ENCODE results near the gene BGLAP.

BGLAP gene

DNA sequence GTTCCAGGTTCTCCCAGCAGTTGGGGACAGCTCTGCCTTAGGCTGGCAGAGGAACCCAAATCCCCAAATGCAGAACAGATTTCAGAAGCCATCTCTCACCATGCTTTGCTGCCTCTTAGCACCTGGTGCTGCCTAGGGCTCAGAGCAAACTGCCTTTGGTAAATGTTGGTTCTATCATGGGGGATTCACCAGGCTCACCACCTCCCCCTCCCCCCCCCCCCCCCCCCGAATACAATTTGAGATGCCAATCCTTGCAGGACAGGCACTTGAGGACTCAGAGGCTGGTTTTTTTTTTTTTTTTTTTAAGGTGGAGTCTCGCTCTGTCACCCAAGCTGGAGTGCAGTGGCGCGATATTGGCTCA is 6.3 kb downstream of the BGLAP start:
- H4K20me1 ChIP-seq (ENCODE audit: insufficient read depth, low read length) = no peaks in the 10 kb centered on the region

GRCh38 chr1:156249593-156249992 is 7.6 kb downstream of the BGLAP start:
- Histone ChIP-seq H3K4me2 (ENCODE audit: low read depth, low read length) (no peak overlapping the region), H3K36me3 (replicated peaks; ENCODE audit: insufficient read depth, low read length) (peaks cover 25% of the 10 kb centered on the region), H3F3A (ENCODE audit: insufficient read depth, low read length) (peaks cover 20% of the 10 kb centered on the region), H3K9ac (ENCODE audit: low read length) (no peak overlapping the region), H3K9me2 (replicated peaks; ENCODE audit: insufficient read depth, low read length) (no peaks in the 10 kb centered on the region), H3K27ac (ENCODE audit: low read length) (no peak overlapping the region), H3K9me3 (replicated peaks; ENCODE audit: insufficient read depth, low read length) (no peaks in the 10 kb centered on the region), H3K79me2 (ENCODE audit: low read length) (no peaks in the 10 kb centered on the region), H4K20me1 (ENCODE audit: insufficient read depth, low read length) (no peaks in the 10 kb centered on the region), H3K27me3 (replicated peaks; ENCODE audit: insufficient read depth, low read length) (no peaks in the 10 kb centered on the region), H3K4me3 (ENCODE audit: low read length) (no peak overlapping the region), H2AFZ (ENCODE audit: low read length) (no peak overlapping the region), H3K4me1 (ENCODE audit: low read length) (peaks cover 7% of the 10 kb centered on the region; the same call in 1 of the 2 replicates)
- no peak for TF ChIP-seq EZH2 (optimal IDR thresholded peaks at IDR 0.05; ENCODE audit: low read depth, low read length)
- no peak for TF ChIP-seq CTCF (IDR thresholded peaks at IDR 0.05; ENCODE audit: low read length)
- TF ChIP-seq EZH2phosphoT487 (IDR thresholded peaks at IDR 0.05; ENCODE audit: low read length) = no peak
- DNase-seq = no peak

More for the DNA sequence above, 6.3 kb downstream of the BGLAP start:
- Histone ChIP-seq H3K79me2 (ENCODE audit: low read length) (no peaks in the 10 kb centered on the region), H3K27me3 (replicated peaks; ENCODE audit: insufficient read depth, low read length) (no peaks in the 10 kb centered on the region), H3K4me1 (ENCODE audit: low read length) (peaks cover 7% of the 10 kb centered on the region; the same call in 1 of the 2 replicates), H3K4me2 (ENCODE audit: low read depth, low read length) (no peak overlapping the region), H3K27ac (ENCODE audit: low read length) (no peak overlapping the region), H3K36me3 (replicated peaks; ENCODE audit: insufficient read depth, low read length) (peaks cover 22% of the 10 kb centered on the region), H3K9ac (ENCODE audit: low read length) (no peak overlapping the region), H2AFZ (ENCODE audit: low read length) (no peak overlapping the region), H3K9me3 (replicated peaks; ENCODE audit: insufficient read depth, low read length) (no peaks in the 10 kb centered on the region), H3K9me2 (replicated peaks; ENCODE audit: insufficient read depth, low read length) (no peaks in the 10 kb centered on the region), H3F3A (ENCODE audit: insufficient read depth, low read length) (peaks cover 20% of the 10 kb centered on the region), H3K4me3 (ENCODE audit: low read length) (no peak overlapping the region)
- TF ChIP-seq EZH2 (optimal IDR thresholded peaks at IDR 0.05; ENCODE audit: low read depth, low read length) (no peak), CTCF (IDR thresholded peaks at IDR 0.05; ENCODE audit: low read length) (no peak), EZH2phosphoT487 (IDR thresholded peaks at IDR 0.05; ENCODE audit: low read length) (no peak)
- DNase-seq = no peak

DNA sequence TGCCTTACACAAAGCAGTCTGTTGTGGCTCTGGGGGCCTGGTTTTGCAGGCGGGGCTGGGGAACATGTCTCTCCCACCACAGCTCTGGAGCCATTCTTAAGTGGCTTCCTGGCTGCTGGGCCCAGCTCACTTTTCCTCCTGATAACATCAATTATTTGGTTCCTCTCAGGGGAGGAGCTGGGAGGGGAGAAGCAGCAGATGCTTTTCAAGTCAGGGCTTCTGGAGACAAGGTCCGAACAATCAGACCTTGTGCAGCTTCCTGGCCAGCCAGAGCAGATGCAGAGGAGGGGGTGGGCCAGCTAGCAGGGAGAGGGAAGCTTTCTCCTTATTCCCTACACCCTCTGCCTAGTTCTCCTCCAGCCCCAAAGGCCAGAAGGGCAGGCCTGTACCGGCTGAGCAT is 9.5 kb downstream of the BGLAP start:
- Histone ChIP-seq H3K36me3 (replicated peaks; ENCODE audit: insufficient read depth, low read length) (peaks cover 25% of the 10 kb centered on the region), H3K4me3 (ENCODE audit: low read length) (no peak overlapping the region), H3K27ac (ENCODE audit: low read length) (no peak overlapping the region), H3K27me3 (replicated peaks; ENCODE audit: insufficient read depth, low read length) (no peaks in the 10 kb centered on the region), H4K20me1 (ENCODE audit: insufficient read depth, low read length) (no peaks in the 10 kb centered on the region), H3F3A (ENCODE audit: insufficient read depth, low read length) (peaks cover 16% of the 10 kb centered on the region), H3K4me1 (ENCODE audit: low read length) (no peaks in the 10 kb centered on the region), H2AFZ (ENCODE audit: low read length) (no peak overlapping the region), H3K4me2 (ENCODE audit: low read depth, low read length) (no peak overlapping the region), H3K9me2 (replicated peaks; ENCODE audit: insufficient read depth, low read length) (no peaks in the 10 kb centered on the region), H3K79me2 (ENCODE audit: low read length) (no peaks in the 10 kb centered on the region), H3K9me3 (replicated peaks; ENCODE audit: insufficient read depth, low read length) (no peaks in the 10 kb centered on the region), H3K9ac (ENCODE audit: low read length) (no peak overlapping the region)
- TF ChIP-seq EZH2phosphoT487 (IDR thresholded peaks at IDR 0.05; ENCODE audit: low read length) (no peak), CTCF (IDR thresholded peaks at IDR 0.05; ENCODE audit: low read length) (no peak), EZH2 (optimal IDR thresholded peaks at IDR 0.05; ENCODE audit: low read depth, low read length) (no peak)
- no peak for DNase-seq

Measured in MM.1S (cell line).